GM12878 (cell line): ENCODE measurements around the gene ANAPC4.

Source experiments
- CTCF ChIP-seq, 3 experiments: IDR thresholded peaks in 2 of 3; conservative IDR thresholded peaks in 1 of 3; 2 replicates each; pipeline ENCODE4 v1.5.1; 2011; ENCODE audit warnings: low read depth in 3 of 3, low read length in 3 of 3, mild to moderate bottlenecking in 3 of 3, control low read depth in 2 of 3, moderate library complexity in 2 of 3, inconsistent platforms in 1 of 3, mixed read lengths in 1 of 3; ENCODE audit not compliant: control insufficient read depth in 2 of 3, insufficient read depth in 1 of 3; ENCODE audit errors: extremely low read depth in 1 of 3
- POLR2AphosphoS5 ChIP-seq: IDR thresholded peaks from 2 replicates; pipeline ENCODE4 v1.6.1; 2011; ENCODE audit warnings: mild to moderate bottlenecking, low read length, inconsistent platforms

DNA sequence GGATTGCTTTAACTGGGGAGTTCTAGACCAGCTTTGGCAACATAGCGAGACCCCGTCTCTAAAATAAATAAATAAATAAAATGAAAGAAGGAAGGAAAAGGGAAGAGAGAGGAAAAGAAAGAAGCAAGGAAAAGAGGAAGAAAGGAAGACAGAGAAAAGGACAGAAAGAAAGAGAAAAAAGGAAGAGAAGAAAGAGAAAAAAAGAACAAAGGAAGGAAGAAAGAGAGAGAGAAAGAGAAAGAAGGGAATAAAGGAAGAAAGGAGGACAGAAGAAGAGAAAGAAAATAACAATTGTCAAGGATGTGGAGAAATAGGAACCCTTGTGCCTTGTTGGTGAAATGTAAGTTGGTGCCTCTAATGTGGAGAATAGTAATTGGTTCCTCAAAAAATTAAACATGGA is 74.6 kb downstream of the ANAPC4 start:
- TF ChIP-seq POLR2AphosphoS5 (no peak), CTCF (IDR thresholded peaks at IDR 0.05 in 2 of 3, conservative IDR thresholded peaks at IDR 0.05 in 1 of 3; ENCODE audit: control insufficient read depth in 2 of 3, extremely low read depth in 1 of 3, insufficient read depth in 1 of 3, low read depth in 3 of 3, low read length in 3 of 3) (no peak)
